Glutamatergic neuron (in vitro differentiated cells): ENCODE data around the gene CDH4. TPM values are rescaled to one million over a fixed set of nuclear protein-coding genes. Genes with fewer than 3 reads are reported as not detected.

Experiments used
- DNase-seq: peaks from one replicate; pipeline ENCODE4 v3.0.0; 2022
- H3K27ac Mint-ChIP-seq: one replicate; pipeline ENCODE4 v1.8.0; 2020; ENCODE audit warnings: mild to moderate bottlenecking, mixed read lengths, inconsistent platforms; ENCODE audit not compliant: unreplicated experiment
- H3K27me3 Mint-ChIP-seq: one replicate; pipeline ENCODE4 v1.8.0; 2020; ENCODE audit warnings: mild to moderate bottlenecking, moderate library complexity, mixed read lengths, inconsistent platforms; ENCODE audit not compliant: unreplicated experiment
- H3K36me3 Mint-ChIP-seq: one replicate; pipeline ENCODE4 v1.8.0; 2020; ENCODE audit warnings: mild to moderate bottlenecking, mixed read lengths, inconsistent platforms; ENCODE audit not compliant: unreplicated experiment
- H3K4me1 Mint-ChIP-seq: one replicate; pipeline ENCODE4 v1.8.0; 2020; ENCODE audit warnings: mild to moderate bottlenecking, low read depth, mixed read lengths, inconsistent platforms; ENCODE audit not compliant: unreplicated experiment
- H3K4me3 Mint-ChIP-seq: one replicate; pipeline ENCODE4 v1.8.0; 2020; ENCODE audit warnings: mild to moderate bottlenecking, mixed read lengths, inconsistent platforms; ENCODE audit not compliant: unreplicated experiment
- H3K9me3 Mint-ChIP-seq: one replicate; pipeline ENCODE4 v1.8.0; 2020; ENCODE audit warnings: mild to moderate bottlenecking, moderate library complexity, mixed read lengths, inconsistent platforms; ENCODE audit not compliant: unreplicated experiment
- CTCF ChIP-seq: fragments of 200-600 bp; sonication (generic); IDR thresholded peaks from one replicate; pipeline ENCODE4 v1.5.0; 2021; ENCODE audit not compliant: partially characterized antibody, unreplicated experiment
- total RNA-seq: library from RNA; stranded (reverse); fragmentation: NEBNext Ultra II Directional; extraction: Animal tissue kit (Norgen Biotek cat#: 25700); gene quantifications from one replicate; pipeline ENCODE4 v1.2.1, GENCODE V29; 2021; ENCODE audit not compliant: unreplicated experiment

The CDH4 gene
- total RNA-seq, 1 donor from 2014 or later = 1.2 TPM

DNA sequence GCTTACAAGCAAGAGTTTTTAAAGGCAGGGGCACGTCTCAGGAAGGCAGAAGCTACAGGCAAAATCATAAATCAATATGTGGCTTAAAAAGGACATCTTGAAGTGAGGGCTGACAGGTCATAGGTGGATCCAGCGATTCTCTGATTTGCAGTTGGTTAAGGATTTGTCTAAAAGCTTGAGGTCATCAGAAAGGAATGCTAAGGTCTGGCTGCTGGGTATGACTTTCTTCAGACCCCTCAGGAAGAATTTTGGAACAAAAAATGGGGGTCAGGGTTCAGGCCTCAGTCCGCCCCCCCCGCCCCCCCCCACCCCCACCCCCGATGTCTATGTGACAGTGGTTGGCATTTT is 261.9 kb downstream of the CDH4 start:
- Mint-ChIP-seq H3K4me1 (peaks cover 9% of the 10 kb centered on the region), H3K9me3 (peaks cover 2% of the 10 kb centered on the region), H3K4me3 (no peak overlapping the region), H3K27ac (no peak overlapping the region), H3K27me3 (peaks cover 7% of the 10 kb centered on the region), H3K36me3 (no peaks in the 10 kb centered on the region)
- DNase-seq = no peak
- no peak for TF ChIP-seq CTCF

DNA sequence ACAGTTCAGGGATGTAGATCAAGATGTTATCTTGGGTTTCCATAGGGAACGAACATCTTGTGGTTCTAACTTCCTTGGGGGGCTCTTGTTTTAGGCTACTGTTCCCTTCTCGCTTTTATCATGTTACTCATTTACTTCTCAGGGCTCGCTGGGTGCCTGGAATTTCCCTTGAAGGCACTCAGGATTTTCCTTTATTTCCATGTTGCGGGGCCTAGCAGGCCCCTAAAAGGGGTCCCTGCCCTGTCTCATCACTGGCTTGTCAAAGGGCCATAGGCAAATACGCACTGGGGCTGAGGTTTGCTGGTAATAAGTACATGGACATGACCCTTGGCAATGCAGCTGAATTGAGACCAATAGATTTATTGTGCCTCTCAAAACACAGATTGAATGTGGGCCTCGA is 262.3 kb downstream of the CDH4 start:
- Mint-ChIP-seq H3K27ac (no peak overlapping the region), H3K9me3 (peaks cover 2% of the 10 kb centered on the region), H3K4me1 (peaks cover 9% of the 10 kb centered on the region), H3K36me3 (no peaks in the 10 kb centered on the region), H3K27me3 (peaks cover 7% of the 10 kb centered on the region), H3K4me3 (no peak overlapping the region)
- DNase-seq = no peak
- no peak for TF ChIP-seq CTCF

- peaks cover 2% of the 10 kb centered on the region for H3K9me3 Mint-ChIP-seq
- peaks cover 5% of the 10 kb centered on the region for H3K27me3 Mint-ChIP-seq
- H3K36me3 Mint-ChIP-seq = no peaks in the 10 kb centered on the region
- peaks cover 9% of the 10 kb centered on the region for H3K4me1 Mint-ChIP-seq
- no peak for DNase-seq
- H3K4me3 Mint-ChIP-seq = no peak overlapping the region
- no peak overlapping the region for H3K27ac Mint-ChIP-seq
- TF ChIP-seq CTCF = no peak
Measured at GRCh38 chr20:61514805-61515505, 262.9 kb downstream of the CDH4 start.

DNA sequence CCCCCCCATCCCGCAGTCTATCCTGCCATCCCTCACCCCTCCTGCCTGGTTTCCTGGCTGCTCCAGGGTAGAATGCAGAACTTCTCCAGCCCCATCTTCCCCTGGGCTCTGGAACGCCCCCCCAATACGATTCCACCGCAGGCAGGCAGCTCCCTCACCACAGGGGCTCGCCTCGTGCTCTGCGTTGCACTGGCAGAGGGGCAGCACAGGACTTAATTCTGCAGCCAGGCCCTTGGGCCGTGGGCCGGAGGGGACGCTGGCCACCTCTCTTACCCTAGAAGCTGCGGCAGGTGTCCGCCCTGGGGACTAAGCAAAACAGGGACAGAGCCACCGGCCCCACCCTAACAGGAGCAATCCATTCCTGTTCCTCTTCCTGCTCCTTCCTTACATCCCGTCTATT is 263.9 kb downstream of the CDH4 start:
- Mint-ChIP-seq H3K4me3 (peak overlapping the region; percentile 26), H3K4me1 (peaks cover 12% of the 10 kb centered on the region), H3K27me3 (peaks cover 5% of the 10 kb centered on the region), H3K27ac (peak overlapping the region; percentile 41), H3K36me3 (no peaks in the 10 kb centered on the region), H3K9me3 (peaks cover 2% of the 10 kb centered on the region)
- no peak for DNase-seq
- no peak for TF ChIP-seq CTCF

DNA sequence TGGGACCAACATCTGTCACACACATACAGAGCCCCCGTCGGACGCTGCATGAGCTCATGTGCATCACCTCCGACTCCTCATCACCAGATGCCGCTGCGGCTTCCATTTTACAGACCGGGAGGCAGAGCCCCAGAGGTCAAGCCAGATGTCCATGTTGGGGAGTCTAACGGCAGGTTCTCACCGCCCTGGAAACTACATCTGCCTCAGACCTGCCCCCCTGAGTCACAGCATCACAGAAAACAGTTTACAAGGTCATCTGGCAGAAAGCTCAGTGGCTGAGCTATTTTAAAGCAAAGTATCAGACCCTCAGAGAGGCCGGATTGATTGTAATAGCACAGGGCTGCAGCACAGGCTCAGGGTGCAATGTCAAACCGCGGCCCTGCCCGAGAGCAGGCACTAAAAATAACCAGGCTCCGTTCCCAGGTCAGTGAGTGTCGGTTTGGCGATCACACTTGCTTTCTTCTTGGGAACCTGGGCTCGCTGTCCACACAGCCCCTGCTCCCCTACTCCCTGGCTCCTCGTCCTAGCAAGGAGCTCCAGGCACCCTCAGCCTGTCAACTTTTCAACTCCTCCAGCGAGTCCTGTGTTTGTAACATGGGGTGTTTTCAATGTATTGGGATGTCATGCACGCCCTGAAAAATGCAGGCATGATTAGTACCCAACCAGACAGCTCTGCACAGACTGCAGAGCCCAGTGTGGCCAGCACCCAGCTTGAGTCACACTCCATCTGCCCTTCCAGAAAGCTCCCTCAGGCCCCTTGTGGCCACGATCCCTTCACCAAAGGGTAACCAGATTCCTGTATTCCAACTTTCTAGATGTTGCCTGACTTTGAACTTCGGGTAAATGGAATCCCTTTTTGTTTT is 264.5 kb downstream of the CDH4 start:
- H3K27ac Mint-ChIP-seq = peak overlapping the region; percentile 41
- H3K27me3 Mint-ChIP-seq = peaks cover 5% of the 10 kb centered on the region
- H3K9me3 Mint-ChIP-seq = peaks cover 2% of the 10 kb centered on the region
- no peaks in the 10 kb centered on the region for H3K36me3 Mint-ChIP-seq
- TF ChIP-seq CTCF = no peak
- no peak for DNase-seq
- peaks cover 15% of the 10 kb centered on the region for H3K4me1 Mint-ChIP-seq
- H3K4me3 Mint-ChIP-seq = peak overlapping the region; percentile 26
